Esophagus squamous epithelium (tissue), 5 donors: Measurements from ENCODE around the gene RHO. TPM values are rescaled to one million over a fixed set of nuclear protein-coding genes. Genes with fewer than 3 reads are reported as not detected.

Source experiments
- DNase-seq: peaks from one replicate; lab custom pipeline; 2025; lab: John Stamatoyannopoulos, UW
- H3K27ac ChIP-seq, 4 donors: fragments of 200-600 bp; sonication (generic); one replicate each; pipeline ENCODE4 v1.5.1; 2016 to 2019; ENCODE audit warnings: mild to moderate bottlenecking in 1 of 4
- H3K27me3 ChIP-seq, 4 donors: fragments of 200-600 bp; sonication (generic); 1 replicate in 3 of 4; 2 replicates in 1 of 4; pipeline versions ENCODE4 v1.5.1 to v1.6.0; 2017 to 2021; ENCODE audit warnings: antibody characterized with exemption in 1 of 4
- H3K36me3 ChIP-seq, 3 donors: fragments of 200-600 bp; sonication (generic); one replicate each; pipeline ENCODE4 v1.5.1; 2016 to 2019
- H3K4me1 ChIP-seq, 3 donors: fragments of 200-600 bp; sonication (generic); one replicate each; pipeline ENCODE4 v1.5.1; 2017 to 2019
- H3K4me3 ChIP-seq, 4 donors: fragments of 200-600 bp; sonication (generic); 1 replicate in 3 of 4; 2 replicates in 1 of 4; pipeline ENCODE4 v1.5.1; 2016 to 2019; ENCODE audit warnings: mild to moderate bottlenecking in 2 of 4, moderate library complexity in 1 of 4
- H3K9me3 ChIP-seq, 3 donors: fragments of 200-600 bp; sonication (generic); one replicate each; pipeline ENCODE4 v1.5.1; 2016 to 2019
- POLR2A ChIP-seq, 4 donors: fragments of 450-650 bp; IDR thresholded peaks; one replicate each; pipeline ENCODE4 v1.6.1; 2017; ENCODE audit warnings: antibody characterized with exemption in 4 of 4, mild to moderate bottlenecking in 4 of 4, moderate library complexity in 3 of 4
- WGBS, 2 donors: methylation state at CpG; one replicate each; pipeline ENCODE4 v1.1.5; 2018; 5-methylcytosine and 5-hydroxymethylcytosine counted together
- intact Hi-C: fragments of 100-400 bp; cut with DNase I; formaldehyde crosslinking; loops from one replicate; pipeline ENCODE4 v1.15.0; 2022
- total RNA-seq, 4 donors: library from RNA; depleted of rRNA; stranded (reverse); fragments of >200 nt; gene quantifications; one replicate each; pipeline ENCODE4 v1.1.0, GENCODE V29; 2016
- TF ChIP-seq, protein P1 (sequence below), 6 experiments: fragments of 450-650 bp in 4 of 6; fragments of 200-600 bp in 2 of 6; sonication (generic) in 2 of 6; IDR thresholded peaks; one replicate each; pipeline ENCODE4 v1.5.1; 2016 to 2019; ENCODE audit warnings: antibody characterized with exemption in 6 of 6, mild to moderate bottlenecking in 4 of 6, moderate library complexity in 4 of 6
- donor health status: DM: yes; HTN: yes; CAD: no.

Gene RHO
- total RNA-seq, 4 donors from 2014 or later: not detected

GRCh38 chr3:129569856-129570255 is 41.4 kb downstream of the RHO start:
- Histone ChIP-seq H3K27ac (no peak overlapping the region), H3K4me3 (no peak overlapping the region), H3K27me3 (no peaks in the 10 kb centered on the region), H3K36me3 (peaks cover 0 to 91% (median 17%) of the 10 kb centered on the region in 3 donors), H3K9me3 (no peaks in the 10 kb centered on the region), H3K4me1 (peaks cover 0 to 24% (median 10%) of the 10 kb centered on the region in 3 donors)
- WGBS, 2 donors: 78 to 85% methylated on average over 4 of the region's 7 CpGs
- intact Hi-C loops: no loop called here
- TF ChIP-seq, protein P1, sequence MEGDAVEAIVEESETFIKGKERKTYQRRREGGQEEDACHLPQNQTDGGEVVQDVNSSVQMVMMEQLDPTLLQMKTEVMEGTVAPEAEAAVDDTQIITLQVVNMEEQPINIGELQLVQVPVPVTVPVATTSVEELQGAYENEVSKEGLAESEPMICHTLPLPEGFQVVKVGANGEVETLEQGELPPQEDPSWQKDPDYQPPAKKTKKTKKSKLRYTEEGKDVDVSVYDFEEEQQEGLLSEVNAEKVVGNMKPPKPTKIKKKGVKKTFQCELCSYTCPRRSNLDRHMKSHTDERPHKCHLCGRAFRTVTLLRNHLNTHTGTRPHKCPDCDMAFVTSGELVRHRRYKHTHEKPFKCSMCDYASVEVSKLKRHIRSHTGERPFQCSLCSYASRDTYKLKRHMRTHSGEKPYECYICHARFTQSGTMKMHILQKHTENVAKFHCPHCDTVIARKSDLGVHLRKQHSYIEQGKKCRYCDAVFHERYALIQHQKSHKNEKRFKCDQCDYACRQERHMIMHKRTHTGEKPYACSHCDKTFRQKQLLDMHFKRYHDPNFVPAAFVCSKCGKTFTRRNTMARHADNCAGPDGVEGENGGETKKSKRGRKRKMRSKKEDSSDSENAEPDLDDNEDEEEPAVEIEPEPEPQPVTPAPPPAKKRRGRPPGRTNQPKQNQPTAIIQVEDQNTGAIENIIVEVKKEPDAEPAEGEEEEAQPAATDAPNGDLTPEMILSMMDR (IDR thresholded peaks at IDR 0.05): no peak
- TF ChIP-seq POLR2A (IDR thresholded peaks at IDR 0.05): no peak
- no peak for DNase-seq

DNA sequence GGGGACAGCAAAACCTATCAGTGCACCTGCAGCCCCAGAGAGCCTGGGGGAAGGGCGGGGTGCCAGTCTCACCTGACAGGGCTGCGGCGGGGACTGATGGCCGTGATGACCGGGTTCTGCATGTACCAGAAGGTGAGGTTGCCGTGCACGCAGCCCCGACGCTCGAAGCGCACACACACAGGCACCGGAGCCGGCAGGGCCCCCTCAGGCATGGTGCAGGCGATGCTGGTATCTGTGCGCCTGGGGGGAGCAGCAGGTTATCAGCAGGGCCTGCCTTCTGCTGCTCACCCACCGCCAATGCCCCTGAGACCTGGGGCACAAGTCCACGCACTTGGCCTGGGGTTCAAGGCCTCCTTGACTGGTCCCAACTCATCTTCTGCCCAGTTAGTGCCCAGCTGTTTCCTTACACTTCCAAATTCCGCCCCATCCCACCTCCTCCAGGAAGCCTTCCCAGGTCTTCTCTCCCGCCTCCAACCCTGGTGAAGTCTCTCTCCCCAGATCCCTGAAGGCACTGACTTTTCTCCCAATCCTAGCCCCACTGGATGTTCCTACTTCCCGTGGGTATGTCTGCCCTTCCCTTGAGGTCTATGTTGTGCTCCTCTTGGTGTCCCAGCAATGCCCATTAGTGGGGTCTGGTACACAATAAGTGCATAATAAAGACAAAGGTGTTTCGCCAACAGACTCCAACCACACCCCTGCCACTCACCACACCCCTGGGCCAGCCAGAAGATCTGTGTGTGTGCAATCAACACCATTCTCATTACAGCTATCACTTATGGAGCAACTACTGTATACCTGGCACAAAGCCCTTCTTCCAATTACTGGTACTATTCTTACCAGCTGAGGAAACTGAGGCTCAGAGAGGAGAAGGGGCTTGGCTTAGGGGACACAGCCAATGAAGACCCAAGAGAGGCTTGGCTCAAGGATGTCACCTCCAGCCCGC is 43.4 kb downstream of the RHO start:
- no peaks in the 10 kb centered on the region for H3K27me3 ChIP-seq
- WGBS, 2 donors: 87 to 92% methylated on average over 9 to 10 of the region's 22 CpGs
- TF ChIP-seq POLR2A (IDR thresholded peaks at IDR 0.05): no peak
- TF ChIP-seq, protein P1 (IDR thresholded peaks at IDR 0.05): no peak
- H3K9me3 ChIP-seq: no peaks in the 10 kb centered on the region
- intact Hi-C loops: no loop called here
- peaks cover 0 to 80% (median 17%) of the 10 kb centered on the region in 3 donors for H3K36me3 ChIP-seq
- H3K4me1 ChIP-seq: peaks cover under 1 to 21% (median 8%) of the 10 kb centered on the region in 3 donors
- no peak overlapping the region for H3K27ac ChIP-seq
- no peak overlapping the region for H3K4me3 ChIP-seq
- DNase-seq: no peak

DNA sequence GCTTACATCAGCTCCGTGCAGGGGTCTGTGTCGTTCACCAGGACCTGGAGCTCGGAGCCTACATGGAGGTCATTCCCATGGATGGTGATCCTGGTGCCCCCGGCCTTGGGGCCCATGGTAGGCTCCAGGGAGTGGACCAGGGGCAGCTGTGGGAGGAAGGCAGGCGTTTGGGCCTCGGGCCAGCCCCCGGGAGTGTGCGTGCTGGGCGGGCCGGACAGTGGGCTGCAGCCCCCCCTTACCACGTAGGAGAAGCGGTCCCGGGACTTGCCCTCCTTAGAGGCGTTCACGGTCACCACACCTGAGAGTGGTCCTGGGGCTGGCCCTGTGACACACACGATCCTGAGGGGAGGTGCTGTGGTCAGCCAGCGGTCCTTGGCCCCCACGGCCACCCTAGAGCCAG is 44.2 kb downstream of the RHO start:
- Histone ChIP-seq H3K27ac (no peak overlapping the region), H3K36me3 (peaks cover 0 to 73% (median 17%) of the 10 kb centered on the region in 3 donors), H3K27me3 (no peaks in the 10 kb centered on the region), H3K9me3 (no peaks in the 10 kb centered on the region), H3K4me1 (peaks cover 8 to 21% (median 10%) of the 10 kb centered on the region in 3 donors), H3K4me3 (no peak overlapping the region)
- TF ChIP-seq, protein P1 (IDR thresholded peaks at IDR 0.05): no peak
- TF ChIP-seq POLR2A (IDR thresholded peaks at IDR 0.05): no peak
- WGBS, 2 donors: 20 to 67% methylated on average over 1 to 3 of the region's 18 CpGs
- DNase-seq: no peak
- intact Hi-C loops: no loop called here

DNA sequence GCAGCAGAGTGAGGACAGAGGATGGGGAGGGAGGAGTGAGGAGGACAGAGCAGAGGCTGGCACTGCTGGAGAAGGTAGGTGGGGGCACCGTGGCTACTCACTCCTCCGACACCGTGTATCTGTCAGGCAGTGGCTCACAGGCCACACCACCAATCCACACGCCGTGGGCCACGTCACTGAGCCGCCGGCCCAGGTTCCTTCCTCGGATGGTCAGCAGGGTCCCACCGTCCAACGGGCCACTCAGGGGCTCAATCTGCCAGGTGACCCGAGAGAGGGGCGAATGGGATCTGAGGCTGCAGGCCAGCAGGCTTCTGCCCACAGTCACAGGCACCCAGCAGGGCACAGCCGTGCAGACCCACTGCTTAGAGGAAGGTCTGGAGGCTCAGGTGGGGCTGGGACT is 45.1 kb downstream of the RHO start:
- Histone ChIP-seq H3K4me3 (no peak overlapping the region), H3K36me3 (peaks cover 0 to 74% (median 17%) of the 10 kb centered on the region in 3 donors), H3K27ac (no peak overlapping the region), H3K9me3 (no peaks in the 10 kb centered on the region), H3K27me3 (no peaks in the 10 kb centered on the region), H3K4me1 (peaks cover 14 to 27% (median 17%) of the 10 kb centered on the region in 3 donors)
- DNase-seq: no peak
- WGBS, 2 donors: 83 to 89% methylated on average over 10 to 14 of the region's 14 CpGs
- TF ChIP-seq, protein P1 (IDR thresholded peaks at IDR 0.05): no peak
- TF ChIP-seq POLR2A (IDR thresholded peaks at IDR 0.05): no peak
- intact Hi-C loops: no loop called here

DNA sequence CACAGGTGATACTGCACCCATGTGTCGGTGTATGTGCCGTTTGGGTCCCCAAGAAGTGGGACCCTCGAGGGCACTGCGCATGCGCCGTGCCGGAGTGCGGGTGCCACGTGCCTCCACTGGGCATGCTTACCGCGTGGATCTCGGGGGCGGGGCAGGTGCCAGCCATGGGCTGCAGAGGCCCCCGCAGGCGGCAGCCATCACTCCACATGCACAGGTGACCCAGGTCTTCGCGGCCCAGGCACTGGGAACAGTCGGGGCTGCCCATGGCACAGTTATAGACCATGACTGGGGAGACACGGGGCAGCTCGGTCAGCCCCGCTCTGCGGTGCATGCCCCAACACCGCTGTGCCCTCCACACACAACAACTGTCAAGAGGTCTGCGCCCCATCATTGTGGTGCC is 45.8 kb downstream of the RHO start:
- WGBS, 2 donors: 60 to 87% methylated on average over 2 to 4 of the region's 24 CpGs
- peaks cover 0 to 70% (median 17%) of the 10 kb centered on the region in 3 donors for H3K36me3 ChIP-seq
- H3K4me3 ChIP-seq: no peak overlapping the region
- TF ChIP-seq, protein P1 (IDR thresholded peaks at IDR 0.05): no peak
- no peaks in the 10 kb centered on the region for H3K9me3 ChIP-seq
- peaks cover 14 to 34% (median 20%) of the 10 kb centered on the region in 3 donors for H3K4me1 ChIP-seq
- no peak overlapping the region for H3K27ac ChIP-seq
- no peaks in the 10 kb centered on the region for H3K27me3 ChIP-seq
- intact Hi-C loops: no loop called here
- no peak for DNase-seq
